Cortex of kidney (tissue), 1 donor: Measurements from ENCODE around the gene DNAI2.
"Not testable (repeated sequence)": the region's sequence is repeated elsewhere in the genome, so short reads cannot be mapped to it uniquely, and the experiment has no call there.

ENCODE experiments used
- DNase-seq: peaks from one replicate; lab custom pipeline; 2025; lab: John Stamatoyannopoulos, UW

Gene DNAI2

DNA sequence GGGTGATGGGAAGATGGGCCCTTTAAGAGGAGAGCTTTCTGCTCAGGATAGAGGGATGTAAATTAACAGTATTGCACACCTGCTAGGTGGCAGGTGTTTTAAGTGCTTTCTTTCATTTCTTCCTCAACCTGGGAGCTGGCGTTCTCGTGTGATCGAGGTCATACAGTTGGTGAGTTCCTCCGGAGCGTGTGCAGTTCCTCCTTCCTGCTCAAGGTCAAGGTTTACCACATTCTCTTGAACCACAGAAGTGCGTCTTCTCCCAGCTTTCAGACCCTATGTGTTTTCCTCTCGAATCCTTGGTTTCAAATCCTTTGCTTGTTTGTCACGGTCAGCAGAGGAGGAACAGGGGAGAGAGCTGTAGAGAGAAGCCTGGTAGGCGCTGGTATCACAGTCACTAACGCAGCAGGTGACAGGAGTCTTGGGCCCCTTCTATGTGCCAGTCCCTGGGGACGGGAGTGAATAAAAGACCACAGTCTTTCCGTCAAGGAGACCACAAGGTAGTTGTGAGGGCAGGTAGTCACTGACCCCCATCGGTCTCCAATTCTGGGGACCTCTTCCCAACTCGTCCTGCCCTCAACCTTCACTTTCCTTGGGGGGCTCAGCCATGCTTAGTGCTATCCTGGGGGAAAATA, 791 bp downstream of the DNAI2 start:
- no peak for DNase-seq

DNA sequence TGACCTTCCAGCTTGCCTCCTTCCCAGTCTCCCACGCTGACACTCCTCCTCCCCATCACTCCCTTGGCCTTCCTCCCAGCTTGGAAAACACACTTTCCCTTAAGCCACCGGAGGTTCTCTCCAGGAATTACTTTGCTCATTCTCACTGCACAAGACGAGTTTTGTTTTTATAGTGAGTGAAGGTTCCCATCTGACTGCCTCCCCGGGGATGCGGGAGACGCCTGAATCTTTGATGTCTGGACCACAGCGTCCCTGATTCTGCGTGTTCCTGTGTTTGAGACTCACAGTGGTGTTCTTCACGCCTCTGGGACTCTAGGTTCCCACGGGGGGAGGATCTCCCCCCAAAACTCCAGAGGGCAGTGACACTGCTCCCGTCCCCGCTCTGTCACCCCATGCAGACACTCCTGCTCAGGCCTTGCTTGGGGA, 2.0 kb downstream of the DNAI2 start:
- DNase-seq = no peak

DNA sequence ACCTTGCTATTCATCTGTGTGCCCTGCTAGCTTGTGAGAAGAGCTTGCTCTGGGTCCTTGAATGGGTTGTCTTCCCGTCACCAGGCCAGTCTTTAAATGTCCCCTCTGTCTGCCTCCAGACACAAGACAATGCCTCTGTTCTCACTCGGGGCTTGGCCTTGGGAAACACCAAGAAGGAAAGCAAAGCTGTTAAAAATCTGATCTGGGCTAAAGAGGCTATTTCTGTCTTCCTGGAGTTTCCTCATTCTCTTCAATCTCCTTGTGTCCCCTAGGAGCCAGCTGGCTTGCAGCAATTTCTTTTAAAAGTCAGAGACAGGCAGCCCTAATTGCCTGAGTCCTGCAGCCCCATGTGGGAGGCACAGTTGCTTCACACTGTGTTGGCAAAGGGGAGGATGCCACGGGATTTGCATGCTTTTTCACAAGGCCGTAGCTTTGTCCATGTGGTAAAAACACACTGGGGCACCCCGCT, 2.5 kb downstream of the DNAI2 start:
- no peak for DNase-seq

DNA sequence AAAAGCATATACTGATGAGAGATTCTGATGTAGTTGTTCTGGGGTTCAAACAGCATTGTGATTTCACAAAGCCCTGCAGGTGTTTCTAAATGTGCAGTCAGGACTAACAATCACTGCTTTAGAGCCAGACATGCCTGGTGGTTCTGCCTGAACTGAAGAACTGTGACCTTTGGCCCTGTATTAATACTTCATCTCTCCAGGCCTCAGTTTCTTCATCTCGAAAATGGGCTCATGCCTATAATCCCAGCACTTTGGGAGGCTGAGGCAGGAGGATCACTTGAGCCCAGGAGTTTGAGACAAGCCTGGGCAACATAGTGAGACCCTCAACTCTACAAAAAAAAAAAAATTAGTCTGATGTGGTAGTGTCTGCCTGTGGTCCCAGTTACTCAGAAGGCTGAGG, 3.9 kb downstream of the DNAI2 start:
- no peak for DNase-seq

DNA sequence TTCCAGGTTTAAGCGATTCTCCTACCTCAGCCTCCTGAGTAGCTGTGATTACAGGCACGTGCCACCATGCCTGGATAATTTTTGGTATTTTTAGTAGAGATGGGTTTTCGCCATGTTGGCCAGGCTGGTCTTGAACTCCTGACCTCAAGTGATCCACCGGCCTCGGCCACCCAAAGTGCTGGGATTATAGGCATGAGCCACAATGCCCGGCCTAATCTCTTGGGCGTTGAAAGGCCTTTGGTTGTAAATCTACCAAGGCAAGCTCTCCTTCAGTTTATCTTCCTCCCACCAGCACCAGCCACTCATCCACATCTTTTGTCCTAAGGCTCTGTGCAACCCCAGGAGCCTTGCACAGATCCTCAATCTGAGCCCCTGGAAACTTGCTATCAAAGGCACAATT, 5.6 kb downstream of the DNAI2 start:
- DNase-seq = not testable (repeated sequence)

DNA sequence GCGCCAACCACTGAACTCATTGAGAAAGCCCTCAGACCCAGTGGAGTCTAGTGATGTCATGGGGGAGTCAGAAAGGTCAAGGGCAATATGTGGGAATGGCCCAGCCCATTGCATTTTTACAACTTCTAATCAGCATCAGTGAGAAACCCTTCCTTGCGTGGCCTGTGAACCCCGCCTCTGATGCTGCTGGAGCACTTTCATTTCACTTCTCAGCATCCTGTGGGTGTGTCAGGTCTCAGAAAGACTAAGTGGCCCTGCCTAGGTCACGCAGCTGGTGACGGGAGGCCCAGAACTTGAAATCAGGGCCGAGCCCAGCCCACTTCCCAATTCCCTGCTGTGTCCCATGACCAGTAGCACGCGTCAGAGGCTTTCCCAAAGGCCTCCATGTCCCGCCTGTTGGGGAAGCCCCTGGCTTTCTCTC, 6.1 kb downstream of the DNAI2 start:
- no peak for DNase-seq

DNA sequence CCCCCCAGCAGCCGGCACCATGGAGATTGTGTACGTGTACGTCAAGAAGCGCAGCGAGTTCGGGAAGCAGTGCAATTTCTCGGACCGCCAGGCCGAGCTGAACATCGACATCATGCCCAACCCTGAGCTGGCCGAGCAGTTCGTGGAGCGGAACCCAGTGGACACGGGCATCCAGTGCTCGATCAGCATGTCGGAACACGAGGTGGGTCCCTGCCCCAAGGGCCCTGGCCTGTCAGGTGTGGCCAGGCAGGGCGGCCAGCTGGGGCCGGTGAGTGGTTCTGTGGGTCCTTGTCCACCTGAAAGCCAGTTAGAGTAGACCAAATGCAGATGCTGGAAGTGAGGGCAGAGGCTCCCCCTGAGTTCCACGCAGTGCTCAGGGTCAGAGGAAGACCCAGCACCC, 7.8 kb downstream of the DNAI2 start:
- DNase-seq = no peak

DNA sequence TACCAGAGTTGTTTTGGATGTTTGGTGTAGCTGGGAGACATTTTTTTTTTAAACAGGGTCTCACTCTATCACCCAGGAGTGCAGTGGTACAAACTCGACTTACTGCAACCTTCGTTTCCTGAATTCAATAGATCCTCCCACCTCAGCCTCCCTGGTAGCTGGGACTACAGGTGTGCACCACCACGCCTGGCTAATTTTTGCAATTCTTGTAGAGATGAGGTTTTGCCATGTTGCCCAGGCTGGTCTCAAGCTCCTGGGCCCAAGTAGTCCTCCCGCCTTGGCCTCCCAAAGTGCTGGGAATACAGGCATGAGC, 8.2 kb downstream of the DNAI2 start:
- DNase-seq = not testable (repeated sequence)

DNA sequence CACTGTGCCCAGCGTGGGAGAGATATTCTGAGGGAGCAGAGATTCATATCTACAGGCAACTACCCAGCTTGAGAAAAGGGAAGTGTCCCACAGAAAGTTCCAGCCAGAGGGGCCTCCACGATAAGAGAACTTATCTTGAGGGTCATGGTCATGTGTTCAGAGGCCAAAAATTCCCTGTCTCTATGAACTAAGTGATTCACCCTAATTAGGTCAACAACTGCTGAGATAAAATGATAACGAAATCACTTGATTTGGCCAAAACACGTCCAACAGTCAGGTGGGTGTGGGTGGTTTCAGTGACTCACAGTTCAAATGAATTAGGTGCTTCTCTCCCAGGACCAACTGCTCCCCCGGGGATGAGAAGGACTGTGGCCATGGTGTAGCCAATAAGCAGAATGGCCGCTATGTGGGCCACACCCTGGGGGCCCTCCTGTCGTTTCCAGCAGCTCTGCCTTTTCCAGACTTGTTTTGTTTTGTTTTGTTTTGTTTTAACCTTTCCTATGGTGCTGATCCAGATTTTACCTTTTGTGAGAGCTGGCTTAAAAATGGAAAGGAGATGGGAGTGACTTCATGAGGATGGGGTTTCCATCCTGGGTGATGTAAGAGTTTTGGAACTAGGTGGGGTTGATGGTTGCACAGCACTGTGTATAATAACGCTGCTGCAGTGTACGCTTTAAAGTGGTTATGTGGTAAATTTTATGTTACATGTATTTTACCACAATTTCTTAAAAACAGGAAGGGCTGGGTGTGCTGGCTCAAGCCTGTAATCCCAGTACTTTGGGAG, 8.7 kb downstream of the DNAI2 start:
- DNase-seq = no peak

DNA sequence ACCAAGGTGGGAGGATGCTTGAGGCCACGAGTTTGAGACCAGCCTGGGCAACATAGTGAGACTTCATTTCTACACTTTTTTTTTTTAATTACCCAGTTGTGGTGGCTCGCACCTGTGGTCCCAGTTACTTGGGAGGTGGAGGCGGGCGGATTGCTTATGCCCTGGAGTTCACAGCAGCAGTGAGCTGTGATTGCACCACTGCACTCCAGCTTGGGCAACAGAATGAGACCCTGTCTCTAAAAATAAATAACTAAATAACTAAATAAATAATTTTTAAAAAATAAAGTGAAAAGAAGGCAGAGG, 9.3 kb downstream of the DNAI2 start:
- no peak for DNase-seq

DNA sequence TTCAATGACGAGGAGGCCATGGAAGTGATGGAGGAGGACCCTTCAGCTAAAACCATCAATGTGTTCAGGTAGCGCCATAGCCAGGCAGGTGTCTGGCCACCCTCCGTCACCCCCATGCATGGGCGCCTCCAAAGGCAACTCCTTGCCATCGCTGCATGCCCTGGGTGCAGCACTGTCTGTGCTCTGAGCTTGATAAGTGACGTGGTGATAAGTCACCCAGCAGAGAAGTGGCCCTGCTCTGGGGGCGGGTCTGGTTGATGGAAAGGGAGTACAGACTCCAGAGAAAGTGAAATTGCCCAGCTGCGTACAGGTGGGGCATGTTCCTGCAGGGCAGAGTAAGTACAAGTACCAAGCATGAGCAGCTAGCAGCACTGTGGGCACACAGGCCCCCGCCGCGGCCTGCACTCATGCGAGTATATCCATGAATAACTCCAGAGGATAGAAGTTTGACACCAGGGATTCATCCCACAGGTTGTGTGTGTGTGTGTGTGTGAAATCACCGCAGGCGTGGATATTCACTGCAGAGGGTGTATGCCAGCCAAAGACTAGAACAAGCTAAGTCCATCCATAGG, 13.1 kb downstream of the DNAI2 start:
- DNase-seq = no peak

DNA sequence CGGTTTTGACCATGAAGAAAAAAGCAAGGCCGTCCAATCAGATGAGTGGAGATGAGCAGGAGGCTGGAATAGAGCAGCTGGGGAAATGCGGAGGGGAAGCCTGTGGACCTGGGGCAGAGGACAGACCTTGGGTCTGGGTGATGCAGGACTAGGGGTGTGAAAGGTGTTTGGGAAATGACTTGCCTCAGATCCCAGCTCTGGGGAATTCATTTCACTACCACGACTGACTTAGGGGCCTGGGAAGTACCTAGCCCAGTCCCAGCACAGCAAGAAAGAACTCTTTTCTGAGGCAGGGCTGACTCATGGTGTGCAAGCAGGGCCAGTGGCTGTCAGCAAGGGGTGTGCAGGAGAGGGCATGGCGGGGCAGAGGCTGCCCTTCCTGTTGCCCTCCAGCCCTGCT, 14.8 kb downstream of the DNAI2 start:
- DNase-seq = no peak

DNA sequence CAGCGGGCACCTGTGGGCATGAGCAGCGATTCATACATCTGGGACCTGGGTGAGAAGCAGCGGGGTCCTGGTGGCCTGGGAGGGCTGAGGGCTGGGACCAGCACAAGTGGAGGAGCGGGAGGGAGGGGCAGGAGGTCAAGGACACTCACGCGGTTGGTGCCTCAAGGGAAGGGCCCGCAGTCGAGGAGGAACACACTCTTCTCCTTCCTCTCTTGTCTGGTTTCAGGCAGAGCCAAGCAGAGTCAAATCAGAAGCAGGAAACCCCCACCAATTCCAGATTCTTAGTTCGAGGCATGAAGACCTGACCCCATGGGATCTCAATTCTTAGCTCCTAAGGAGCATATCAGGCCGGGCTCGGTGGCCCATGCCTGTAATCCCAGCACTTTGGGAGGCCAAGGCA, 15.7 kb downstream of the DNAI2 start:
- DNase-seq = no peak

DNA sequence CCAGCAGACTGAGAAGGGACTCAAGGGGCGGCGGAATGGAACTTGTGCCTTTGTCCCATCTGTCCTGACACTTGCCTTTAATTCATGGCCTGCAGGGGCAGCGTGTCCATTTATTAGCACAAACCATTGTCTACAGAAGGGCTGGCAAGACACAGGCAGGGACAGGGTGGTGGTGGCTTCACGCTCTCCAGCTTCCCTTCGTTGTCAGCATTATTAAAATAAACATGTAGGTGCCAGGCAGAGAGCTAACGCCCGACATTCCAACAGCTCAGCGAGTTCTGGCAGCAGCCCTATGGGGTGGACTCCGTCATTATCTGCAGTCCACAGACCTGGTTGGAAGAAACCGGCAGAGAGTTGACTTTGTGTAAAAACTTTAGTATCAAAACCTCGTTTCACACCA, 16.3 kb downstream of the DNAI2 start:
- no peak for DNase-seq

DNA sequence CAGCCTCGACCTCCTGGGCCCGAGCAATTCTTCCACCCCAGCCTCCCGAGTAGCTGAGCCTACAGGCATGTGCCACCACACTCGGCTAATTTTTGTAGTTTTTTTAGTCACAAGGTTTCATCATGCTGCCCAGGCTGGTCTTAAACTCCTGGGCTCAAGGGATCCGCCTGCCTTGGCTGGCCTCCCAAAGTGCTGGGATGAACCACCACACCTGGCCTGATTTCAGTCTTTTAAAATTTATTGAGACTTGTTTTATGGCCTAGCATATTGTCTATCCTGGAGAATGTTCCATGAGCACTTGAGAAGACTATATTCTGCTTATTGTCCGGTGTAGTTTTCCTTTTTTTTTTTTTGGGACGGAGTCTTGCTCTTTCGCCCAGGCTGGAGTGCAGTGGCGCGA, 18.5 kb downstream of the DNAI2 start:
- DNase-seq = no peak

DNA sequence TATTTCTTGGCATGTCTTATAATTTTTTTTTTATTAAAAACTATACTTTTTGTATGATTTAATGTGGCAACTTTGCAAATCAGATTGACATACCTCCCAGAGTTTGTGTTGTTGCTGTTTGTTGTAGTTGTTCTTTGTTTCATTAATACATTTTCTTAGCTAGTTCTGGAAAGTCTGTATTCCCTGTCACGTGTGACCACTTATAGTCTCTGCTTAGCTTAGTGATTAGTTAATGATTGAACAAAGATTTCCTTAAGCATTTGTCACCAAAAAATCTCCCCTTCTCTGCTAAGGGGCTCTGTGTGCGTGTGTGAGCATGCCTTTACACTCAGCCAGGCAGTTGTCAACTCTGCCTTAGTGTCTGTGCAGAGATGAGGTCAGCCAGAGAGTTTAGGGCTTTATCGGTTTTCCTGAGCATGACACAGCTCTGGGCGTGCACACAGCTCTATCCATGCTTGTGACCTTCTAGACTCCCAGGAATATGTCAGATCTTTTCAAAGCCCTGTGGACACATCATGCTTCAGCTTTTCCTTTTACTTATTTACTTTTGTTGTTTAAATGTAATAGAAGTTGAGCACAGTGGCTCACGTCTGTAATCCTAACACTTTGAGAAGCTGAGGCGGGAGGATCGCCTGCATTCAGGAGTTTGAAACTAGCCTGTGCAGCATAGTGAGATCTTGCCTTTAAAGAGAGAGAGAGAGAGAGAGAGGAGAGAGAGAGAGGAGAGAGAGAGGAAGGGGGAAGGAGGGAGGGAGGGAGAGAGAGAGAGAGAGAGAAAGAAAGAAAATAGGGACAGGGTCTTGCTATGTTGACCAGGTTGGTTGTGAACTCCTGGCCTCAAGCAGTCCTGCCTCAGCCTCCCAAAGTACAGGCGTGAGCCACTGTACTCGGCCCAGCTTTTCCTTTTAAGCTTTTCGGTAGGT, 21.9 kb downstream of the DNAI2 start:
- DNase-seq = no peak

DNA sequence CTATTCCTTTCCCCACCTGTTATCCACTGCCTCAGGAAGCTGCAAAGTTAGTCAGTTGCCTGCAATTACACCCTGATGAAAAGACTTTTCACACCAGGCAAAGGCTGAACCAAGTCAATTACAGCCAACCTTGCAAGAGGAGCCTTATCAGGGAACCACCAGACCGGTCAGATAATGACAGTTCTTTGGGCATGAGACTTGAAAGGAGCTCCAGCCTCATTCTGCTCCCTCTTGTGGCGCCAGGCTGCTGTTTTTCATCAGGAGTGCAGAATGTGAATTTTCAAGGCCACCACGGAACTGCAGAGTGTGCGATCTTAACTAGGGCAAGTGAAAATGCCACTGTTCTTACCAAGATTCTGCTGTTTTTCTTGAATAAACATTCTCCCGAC, 22.5 kb downstream of the DNAI2 start:
- no peak for DNase-seq

DNA sequence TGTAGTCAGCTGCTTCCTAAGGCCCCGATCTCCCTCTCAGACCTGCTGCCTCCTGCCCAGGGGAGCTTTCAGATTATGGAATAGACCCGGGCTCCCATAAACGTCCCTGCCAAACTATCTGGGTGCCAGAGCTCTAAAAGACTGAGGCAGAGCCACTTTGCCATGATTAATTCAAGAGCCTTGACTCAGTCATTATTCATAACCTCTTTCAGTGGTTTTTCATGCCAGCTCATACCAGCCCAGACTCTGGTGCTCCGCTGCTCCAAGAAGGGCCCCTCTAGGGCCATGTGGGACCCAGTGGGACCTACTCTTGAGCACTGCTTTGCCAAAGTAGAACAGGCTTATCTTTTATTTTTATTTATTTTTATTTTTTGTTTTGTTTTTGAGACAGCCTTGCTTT, 23.9 kb downstream of the DNAI2 start:
- no peak for DNase-seq

DNA sequence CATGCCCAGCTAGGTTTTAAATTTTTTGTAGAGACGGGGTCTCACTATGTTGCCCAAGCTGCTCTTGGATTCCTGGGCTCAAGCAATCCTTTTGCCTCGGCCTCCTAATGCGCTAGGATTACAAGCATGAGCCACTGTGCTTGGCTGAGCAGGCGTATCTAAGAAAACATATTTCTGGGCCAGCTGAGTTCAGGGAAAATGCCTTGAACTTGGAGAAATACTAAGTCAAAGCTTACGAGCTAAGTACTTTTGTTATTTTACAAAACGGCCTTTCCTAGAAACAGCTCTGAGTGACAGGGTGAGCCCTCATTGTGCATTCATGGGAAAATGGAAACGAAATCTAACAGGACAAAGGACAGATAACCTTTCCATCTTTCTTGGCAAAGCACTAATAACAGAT, 24.7 kb downstream of the DNAI2 start:
- DNase-seq = no peak

DNA sequence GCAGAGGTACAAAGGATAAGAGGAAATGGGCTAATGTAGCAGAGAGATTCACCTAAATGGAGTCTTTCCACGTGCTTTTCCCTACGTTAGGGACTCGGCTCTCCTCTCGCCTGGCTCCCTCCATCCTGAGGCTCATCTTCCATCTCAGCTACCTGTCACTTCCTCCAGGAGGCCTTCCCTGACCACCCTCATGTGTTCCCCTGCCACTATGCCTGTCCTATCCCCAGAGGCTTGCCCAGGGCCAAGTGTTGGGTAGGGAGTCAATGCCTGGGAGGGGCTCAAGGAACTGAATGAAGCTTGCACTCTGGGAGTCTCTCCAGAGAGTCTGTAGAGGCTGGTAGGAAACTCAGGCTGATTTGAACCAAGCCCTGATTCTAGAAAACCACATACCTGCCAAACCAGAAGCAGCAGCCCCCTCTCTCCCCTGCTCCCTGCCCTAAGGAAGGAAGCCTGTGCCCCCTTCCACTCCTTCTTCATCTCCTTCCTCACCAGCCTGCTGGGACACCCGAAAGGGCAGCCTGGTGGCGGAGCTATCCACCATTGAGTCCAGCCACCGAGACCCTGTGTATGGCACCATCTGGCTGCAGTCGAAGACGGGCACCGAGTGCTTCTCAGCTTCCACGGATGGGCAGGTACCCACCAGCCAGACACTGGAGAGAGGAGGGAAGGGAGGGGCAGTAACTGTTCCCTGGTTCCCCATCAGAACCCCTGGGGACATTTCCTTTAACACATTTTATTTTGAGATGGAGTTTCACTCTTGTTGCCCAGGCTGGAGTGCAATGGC, 25.4 kb downstream of the DNAI2 start:
- no peak for DNase-seq

DNA sequence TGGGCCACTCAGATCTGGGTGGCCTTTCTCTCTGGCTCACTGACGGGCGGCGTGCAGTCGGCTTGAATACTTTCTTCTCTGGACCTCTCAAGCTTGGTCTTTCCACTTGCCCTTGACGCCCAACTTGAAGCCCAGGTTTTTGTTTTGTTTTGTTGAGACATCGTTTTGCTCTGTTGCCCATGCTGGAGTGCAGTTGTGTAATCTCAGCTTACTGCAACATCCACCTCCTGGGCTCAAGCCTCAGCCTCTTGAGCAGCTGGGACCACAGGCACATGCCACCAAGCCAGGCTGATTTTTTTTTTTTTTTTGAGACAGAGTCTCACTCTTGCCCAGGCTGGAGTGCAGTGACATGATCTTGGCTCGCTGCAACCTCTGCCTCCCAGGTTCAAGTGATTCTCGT, 29.3 kb downstream of the DNAI2 start:
- no peak for DNase-seq

DNA sequence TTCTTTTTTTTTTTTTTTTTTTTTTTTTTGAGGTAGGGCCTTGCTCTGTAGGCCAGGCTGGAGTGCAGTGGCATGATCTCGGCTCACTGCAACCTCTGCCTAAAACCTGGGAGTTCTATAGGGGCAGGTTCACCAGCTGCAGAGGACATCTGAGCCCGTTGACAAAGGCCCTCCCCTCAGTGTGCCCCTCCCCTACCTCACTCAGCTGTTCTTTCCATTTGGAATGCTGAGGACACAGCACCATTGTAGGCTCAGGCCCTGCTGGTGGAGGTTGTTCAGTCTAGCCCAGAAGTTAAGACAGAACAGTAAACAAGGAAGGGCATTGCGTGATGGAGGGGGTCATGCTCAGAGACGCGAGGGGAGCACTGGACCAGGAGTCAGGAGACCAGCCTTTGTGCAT, 30.1 kb downstream of the DNAI2 start:
- DNase-seq = no peak
